Dedifferentiated amniotic fluid mesenchymal stem cell (primary cell): ENCODE data around the gene LITAFD.
"Not testable (repeated sequence)": the region's sequence is repeated elsewhere in the genome, so short reads cannot be mapped to it uniquely, and the experiment has no call there.

Experiments
- DNase-seq: peaks from one replicate; pipeline ENCODE4 v3.0.0-alpha.2; 2016; ENCODE audit errors: extremely low spot score

The LITAFD gene

GRCh38 chr16:8894736-8895334 is 12.7 kb downstream of the LITAFD start:
- DNase-seq = no peak

GRCh38 chr16:8898660-8899318 is 16.6 kb downstream of the LITAFD start:
- no peak for DNase-seq

- DNase-seq = no peak
Measured at GRCh38 chr16:8899709-8900317, 17.7 kb downstream of the LITAFD start.

GRCh38 chr16:8900343-8900742 is 18.2 kb downstream of the LITAFD start:
- DNase-seq = no peak

DNA sequence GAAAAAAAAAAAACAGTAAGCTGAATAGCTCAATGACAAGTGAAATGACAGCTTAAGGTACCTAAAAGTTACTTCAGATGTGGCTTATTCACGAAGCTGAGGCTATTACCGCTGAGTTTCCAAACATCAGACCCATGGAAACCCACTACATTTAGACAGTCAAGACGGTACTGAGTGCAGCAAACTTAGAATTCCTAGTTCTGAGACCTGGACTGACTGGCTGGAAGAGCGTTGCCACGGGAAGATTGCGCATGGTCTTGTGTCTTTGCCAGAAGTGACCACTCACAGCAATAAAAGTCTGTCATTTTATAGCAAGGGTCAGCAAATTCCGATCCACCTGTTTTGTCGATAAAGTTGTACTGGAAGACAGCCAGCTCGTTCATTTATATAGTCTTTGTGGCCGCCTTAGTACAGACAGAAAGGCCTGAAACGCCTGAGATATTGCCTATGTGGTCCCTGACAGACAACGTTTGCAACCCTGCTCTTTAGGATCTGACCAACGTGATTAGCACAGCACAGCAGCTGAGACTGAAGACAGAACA is 19.2 kb downstream of the LITAFD start:
- no peak for DNase-seq

DNA sequence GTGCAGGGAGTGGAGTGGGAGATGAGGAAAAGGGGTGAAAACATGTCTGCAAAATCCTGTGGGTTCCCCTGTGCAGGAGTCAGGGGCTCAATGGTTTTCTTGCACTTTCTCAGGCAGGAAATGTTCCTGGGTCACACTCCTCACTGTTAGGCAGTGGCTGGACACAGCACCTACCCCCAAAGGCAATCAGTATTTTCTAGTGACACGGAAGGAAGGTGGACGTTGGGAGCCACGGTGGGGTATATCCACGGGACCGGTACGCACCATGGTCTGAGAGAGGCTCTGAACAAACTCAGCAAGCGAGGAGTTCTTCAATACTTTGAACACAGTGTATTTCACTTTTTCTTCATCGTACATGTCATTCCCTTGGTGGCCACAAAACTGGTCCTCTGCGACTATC is 20.9 kb downstream of the LITAFD start:
- DNase-seq = no peak

DNA sequence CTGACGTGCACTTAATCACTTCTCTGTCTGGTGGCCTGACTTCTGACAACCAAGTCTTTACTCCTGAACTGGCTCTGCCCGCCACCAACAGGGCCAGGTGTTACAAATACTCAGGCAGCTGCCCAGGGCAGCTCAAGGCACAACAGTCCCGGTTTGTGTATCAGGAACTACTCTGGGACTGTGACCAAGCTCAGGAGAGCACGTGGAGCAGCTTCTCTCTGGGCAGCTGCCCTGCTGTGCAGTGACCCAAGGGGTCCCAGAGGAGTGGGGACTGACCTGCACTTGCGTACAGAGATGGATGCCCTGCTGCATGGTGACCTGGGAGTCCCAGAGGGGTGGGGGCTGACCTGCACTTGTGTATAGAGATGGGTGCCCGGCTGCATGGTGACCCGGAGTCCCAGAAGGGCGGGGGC is 21.9 kb downstream of the LITAFD start:
- no peak for DNase-seq

DNA sequence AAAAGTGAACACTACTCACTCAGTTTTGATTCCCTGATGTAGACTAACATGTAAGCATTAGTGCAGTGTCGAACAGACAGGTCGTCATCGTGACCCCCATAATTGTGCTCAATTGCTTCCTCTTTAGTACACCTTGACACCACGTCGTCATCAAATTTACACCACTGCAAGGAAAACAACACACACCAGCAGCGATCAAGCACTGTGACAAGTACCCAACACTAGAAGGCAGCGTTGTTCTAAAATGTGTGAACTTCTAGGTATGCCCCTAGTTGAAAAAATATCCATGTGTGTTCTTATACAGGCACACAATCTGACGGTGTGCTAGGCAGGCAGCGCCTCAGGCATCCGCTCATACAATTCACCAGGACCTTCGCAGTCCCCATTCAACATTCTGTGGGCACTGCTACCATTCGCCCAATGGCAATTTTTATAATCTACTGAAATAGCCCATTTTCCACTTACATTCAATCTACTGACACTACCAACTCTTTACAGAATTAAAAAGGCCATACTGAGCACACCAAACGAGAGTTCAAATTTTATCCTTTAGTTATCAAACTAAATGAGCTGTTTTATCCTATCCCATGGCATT is 23.1 kb downstream of the LITAFD start:
- no peak for DNase-seq

- DNase-seq = no peak
Measured at GRCh38 chr16:8905795-8906591, 23.8 kb downstream of the LITAFD start.

DNA sequence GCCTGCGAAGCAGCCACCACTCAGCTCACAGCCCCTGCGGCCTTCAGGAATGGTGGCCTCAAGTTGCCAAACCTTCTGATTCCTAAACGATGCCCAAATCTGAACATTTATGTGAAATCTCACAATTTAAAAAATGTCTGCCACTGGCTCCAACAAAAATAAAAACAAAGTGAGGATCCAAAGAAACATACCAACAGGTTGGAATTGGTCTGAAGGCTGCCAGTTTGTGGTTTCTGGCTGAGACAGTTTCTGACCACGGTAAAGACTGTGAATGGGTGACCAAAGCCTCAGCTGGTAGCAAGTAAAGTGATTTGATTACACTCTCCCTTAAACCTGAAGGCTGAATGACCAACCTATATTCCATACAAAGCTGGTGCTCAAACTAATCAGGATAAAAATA is 24.9 kb downstream of the LITAFD start:
- no peak for DNase-seq

DNA sequence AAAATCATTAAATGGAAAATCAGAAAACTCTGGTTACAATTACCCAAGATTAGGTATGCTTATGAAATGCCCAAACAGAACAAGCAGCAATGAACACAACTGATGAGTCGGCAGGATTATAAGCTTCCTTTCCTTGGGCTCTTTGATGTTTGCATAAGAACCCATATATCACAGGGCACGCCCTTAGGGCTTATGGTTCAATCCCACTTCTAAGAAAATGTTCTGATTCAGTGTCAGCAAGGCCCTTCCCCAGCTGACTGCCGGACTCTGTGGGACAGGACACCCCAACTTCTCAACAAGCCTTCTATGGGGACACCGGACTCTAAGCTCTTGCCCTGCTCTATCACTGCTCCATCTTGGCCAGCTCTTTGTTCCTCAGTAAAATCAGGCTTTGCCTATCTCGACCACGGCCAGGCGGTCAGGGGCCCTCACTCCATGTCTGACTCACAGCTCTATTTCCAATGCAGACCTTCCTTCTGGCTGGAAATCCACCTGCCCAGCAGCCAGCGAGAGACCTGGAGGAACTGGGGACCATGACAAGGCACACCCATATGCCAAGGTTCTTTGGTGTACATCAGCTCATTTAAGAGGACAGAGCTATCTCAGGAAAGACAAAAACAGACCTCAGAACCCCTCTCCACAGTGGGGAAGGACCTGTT is 26.8 kb downstream of the LITAFD start:
- no peak for DNase-seq

- DNase-seq = no peak
Measured at GRCh38 chr16:8910811-8911210, 28.7 kb downstream of the LITAFD start.

- DNase-seq = no peak
Measured at GRCh38 chr16:8912793-8913192, 30.6 kb downstream of the LITAFD start.

- DNase-seq = no peak
Measured at GRCh38 chr16:8914098-8914497, 31.9 kb downstream of the LITAFD start.

DNA sequence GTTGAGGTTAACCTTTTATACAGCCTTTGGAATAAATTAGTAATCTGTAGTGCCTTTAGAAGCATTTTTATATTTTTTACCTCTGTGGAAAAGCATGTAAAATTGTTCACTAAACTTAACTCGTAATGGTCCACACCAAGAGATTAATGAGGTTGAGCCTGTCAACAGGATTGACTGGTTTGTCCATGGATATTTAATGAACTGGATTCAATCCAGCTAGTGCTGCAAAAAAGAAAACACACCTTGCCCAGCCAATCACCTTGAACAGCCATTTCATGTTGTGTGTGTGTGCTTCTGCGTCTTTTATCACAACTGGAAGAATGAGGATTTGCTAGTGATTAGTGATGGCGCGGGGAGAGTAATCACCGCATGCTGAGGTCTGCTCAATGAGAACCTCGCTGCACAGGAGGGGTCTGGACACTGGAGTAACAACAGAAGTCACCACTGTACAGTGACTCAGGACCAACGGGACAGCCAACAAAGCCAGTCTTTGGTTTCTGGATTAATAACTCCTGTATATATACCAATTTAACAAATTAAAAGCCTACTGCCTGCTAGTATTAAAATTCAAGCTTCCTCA is 33.7 kb downstream of the LITAFD start:
- no peak for DNase-seq

DNA sequence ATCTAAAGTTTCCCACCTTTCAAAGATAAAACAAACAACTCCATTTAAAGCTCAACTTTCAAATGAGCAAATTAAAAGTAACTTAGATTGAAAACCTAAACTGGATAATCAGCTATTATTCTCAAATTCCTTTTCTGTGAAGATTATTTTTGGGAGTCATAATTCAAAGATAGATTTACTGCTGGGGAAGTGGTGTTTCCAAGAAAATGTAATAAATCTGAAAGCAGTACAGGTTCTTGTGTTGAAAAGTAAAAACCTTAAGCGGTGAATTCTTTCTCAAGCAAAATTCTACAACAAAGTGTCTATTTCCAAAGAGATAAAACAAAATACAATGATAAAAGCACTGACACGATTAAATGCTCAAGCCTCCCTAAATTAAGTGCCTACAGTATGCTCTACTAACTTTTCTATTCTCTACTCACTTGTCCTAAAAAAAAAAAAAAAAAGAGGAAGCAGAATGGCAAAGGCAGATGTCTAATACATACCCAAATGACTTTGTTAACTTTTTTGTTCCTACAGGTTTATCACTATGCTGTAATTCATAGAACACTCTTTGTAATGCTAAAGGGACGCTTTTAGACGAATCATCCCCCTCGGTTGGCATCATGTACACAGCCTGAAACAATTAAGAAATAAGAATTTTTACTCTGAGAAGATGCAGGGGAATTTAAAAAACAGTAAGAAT is 34.5 kb downstream of the LITAFD start:
- DNase-seq = no peak

- DNase-seq = not testable (repeated sequence)
Measured at GRCh38 chr16:8917336-8917735, 35.2 kb downstream of the LITAFD start.

DNA sequence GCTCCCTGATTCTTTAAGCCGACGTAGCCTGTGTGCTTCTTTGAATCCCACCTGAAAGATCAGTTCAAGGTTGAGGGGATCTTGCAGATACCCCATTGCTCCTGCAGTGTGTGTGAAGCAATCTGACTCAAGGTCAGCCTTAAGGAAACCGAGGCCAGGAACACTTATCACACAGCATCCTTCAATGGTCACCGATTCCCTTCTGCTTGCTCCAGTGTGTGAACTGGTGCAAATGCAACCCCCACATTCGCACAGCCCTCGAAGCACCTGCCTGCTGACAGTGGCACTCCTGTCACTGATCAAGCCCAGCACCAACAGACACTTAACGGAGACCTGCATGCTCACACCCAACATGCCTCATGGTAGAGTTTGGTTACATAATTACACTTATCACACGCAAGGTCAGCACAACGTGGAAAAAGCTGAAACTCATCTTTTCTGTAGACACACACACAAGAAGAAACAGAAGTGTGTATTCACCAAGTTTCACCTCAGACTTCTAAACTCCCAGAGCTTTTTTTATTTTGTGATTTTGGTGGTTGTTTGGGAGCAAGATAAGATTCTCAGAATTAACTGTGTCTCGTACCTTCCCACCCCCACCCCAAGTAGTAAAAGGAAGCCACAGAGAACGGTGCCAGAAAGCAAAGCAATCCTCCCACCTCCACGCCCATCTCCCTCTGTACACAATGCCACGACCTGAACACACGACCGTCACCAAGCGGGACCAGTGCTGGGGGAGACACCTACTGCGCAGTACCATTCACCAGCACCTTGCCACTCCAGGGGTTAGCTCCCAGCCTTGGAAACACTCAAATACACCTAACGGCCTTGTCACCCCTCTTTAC is 37.2 kb downstream of the LITAFD start:
- DNase-seq = no peak

DNA sequence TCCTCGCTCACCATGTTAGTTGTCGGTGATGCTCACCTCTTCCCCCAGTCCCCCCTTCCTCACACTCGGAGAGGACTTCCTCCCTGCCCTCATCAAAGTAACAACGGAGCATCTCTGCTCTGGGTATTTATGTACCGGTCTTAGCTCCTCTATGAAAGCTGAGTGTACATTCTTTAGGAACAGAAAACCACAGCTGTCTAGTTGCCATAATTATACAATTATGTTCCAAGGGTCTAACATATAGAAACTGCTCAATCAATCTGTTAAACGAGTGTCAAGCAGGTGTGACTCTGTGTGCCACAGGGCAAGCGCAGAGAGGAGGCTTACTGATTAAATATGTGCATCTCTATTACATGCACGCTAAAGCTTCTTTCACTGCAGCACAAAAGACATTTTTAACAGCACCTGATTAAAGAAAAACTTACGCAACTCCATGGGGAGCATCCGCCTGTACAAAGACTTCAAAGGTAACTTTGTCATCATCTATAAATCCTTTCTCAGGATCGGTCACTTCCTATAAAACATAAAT is 37.8 kb downstream of the LITAFD start:
- no peak for DNase-seq
